CD14-positive monocyte (primary cell): Measurements from ENCODE around the gene GNRHR. TPM values are rescaled to one million over a fixed set of nuclear protein-coding genes. Genes with fewer than 3 reads are reported as not detected.

Experiments
- DNase-seq, 3 donors: peaks; one replicate each; pipeline ENCODE4 v3.0.0-alpha.2; 2011 to 2022
- H2AFZ ChIP-seq: 2 replicates; pipeline ENCODE4 v1.6.0; 2012; ENCODE audit warnings: mild to moderate bottlenecking, low read depth, low read length, inconsistent platforms; ENCODE audit not compliant: insufficient read depth, poor library complexity, severe bottlenecking
- H3K27ac ChIP-seq, 2 donors: 1 replicate in 1 of 2; 2 replicates in 1 of 2; pipeline ENCODE4 v1.5.1; 2012 to 2013; ENCODE audit warnings: low read length in 2 of 2, control low read depth in 1 of 2, inconsistent platforms in 1 of 2, low read depth in 1 of 2, mild to moderate bottlenecking in 1 of 2
- H3K27me3 ChIP-seq, 2 donors: one replicate each; pipeline versions ENCODE4 v1.6.0 to v1.6.1; 2011 to 2013; ENCODE audit warnings: low read length in 2 of 2; ENCODE audit not compliant: control insufficient read depth in 2 of 2, insufficient read depth in 2 of 2
- H3K36me3 ChIP-seq, 2 donors: replicated peaks in 1 of 2; 1 replicate in 1 of 2; 2 replicates in 1 of 2; pipeline versions ENCODE4 v1.5.1 to v1.6.1; 2012 to 2013; ENCODE audit warnings: low read length in 2 of 2, control low read depth in 1 of 2, inconsistent platforms in 1 of 2, mild to moderate bottlenecking in 1 of 2; ENCODE audit not compliant: insufficient read depth in 2 of 2, control insufficient read depth in 1 of 2
- H3K4me1 ChIP-seq, 2 donors: 1 replicate in 1 of 2; 2 replicates in 1 of 2; pipeline versions ENCODE4 v1.5.1 to v1.6.1; 2012 to 2013; ENCODE audit warnings: low read length in 2 of 2, control low read depth in 1 of 2, inconsistent platforms in 1 of 2, mild to moderate bottlenecking in 1 of 2, moderate library complexity in 1 of 2; ENCODE audit not compliant: insufficient read depth in 2 of 2, control insufficient read depth in 1 of 2
- H3K4me2 ChIP-seq: replicated peaks from 2 replicates; pipeline ENCODE3; 2012; ENCODE audit warnings: low read length, moderate library complexity, mild to moderate bottlenecking; ENCODE audit not compliant: poor library complexity, severe bottlenecking; ENCODE audit errors: extremely low read depth
- H3K4me3 ChIP-seq, 3 experiments: fragments of 200-600 bp in 1 of 3; sonication (generic) in 1 of 3; replicated peaks in 1 of 3; 1 replicate in 2 of 3; 2 replicates in 1 of 3; pipeline ENCODE4 v1.5.1; 2011 to 2013; ENCODE audit warnings: low read length in 3 of 3, mild to moderate bottlenecking in 3 of 3, control low read depth in 2 of 3, low read depth in 2 of 3, inconsistent platforms in 1 of 3, moderate library complexity in 1 of 3
- H3K79me2 ChIP-seq: 2 replicates; pipeline ENCODE4 v1.6.0; 2012; ENCODE audit warnings: mild to moderate bottlenecking, control low read depth, inconsistent platforms, low read length, moderate library complexity; ENCODE audit not compliant: insufficient read depth
- H3K9ac ChIP-seq: 2 replicates; pipeline ENCODE4 v1.6.0; 2017; ENCODE audit warnings: low read length, mild to moderate bottlenecking; ENCODE audit not compliant: insufficient read depth, poor library complexity, severe bottlenecking
- H3K9me3 ChIP-seq, 2 donors: replicated peaks in 1 of 2; 1 replicate in 1 of 2; 2 replicates in 1 of 2; pipeline versions ENCODE4 v1.5.1 to v1.6.1; 2012 to 2013; ENCODE audit warnings: low read length in 2 of 2, control low read depth in 1 of 2; ENCODE audit not compliant: control insufficient read depth in 1 of 2, insufficient read depth in 1 of 2
- H4K20me1 ChIP-seq: 2 replicates; pipeline ENCODE4 v1.6.0; 2012; ENCODE audit warnings: mild to moderate bottlenecking, low read length, control low read depth, moderate library complexity; ENCODE audit not compliant: insufficient read depth
- H3K27ac Mint-ChIP-seq, 7 donors: one replicate each; pipeline ENCODE4 v1.8.0; 2020; ENCODE audit warnings: mild to moderate bottlenecking in 7 of 7, mixed read lengths in 7 of 7, moderate library complexity in 6 of 7, inconsistent platforms in 2 of 7
- H3K27me3 Mint-ChIP-seq, 3 donors: one replicate each; pipeline ENCODE4 v1.8.0; 2021 to 2022; ENCODE audit warnings: low read depth in 3 of 3, mild to moderate bottlenecking in 3 of 3, mixed read lengths in 3 of 3, moderate library complexity in 3 of 3, inconsistent platforms in 1 of 3
- H3K36me3 Mint-ChIP-seq, 2 donors: one replicate each; pipeline ENCODE4 v1.8.0; 2020; ENCODE audit warnings: mixed read lengths in 2 of 2, inconsistent platforms in 1 of 2, mild to moderate bottlenecking in 1 of 2
- H3K4me1 Mint-ChIP-seq: one replicate; pipeline ENCODE4 v1.8.0; 2020; ENCODE audit warnings: mild to moderate bottlenecking, mixed read lengths
- H3K4me3 Mint-ChIP-seq, 2 donors: one replicate each; pipeline ENCODE4 v1.8.0; 2020; ENCODE audit warnings: mild to moderate bottlenecking in 2 of 2, mixed read lengths in 2 of 2, moderate library complexity in 1 of 2
- H3K9me3 Mint-ChIP-seq, 7 donors: one replicate each; pipeline ENCODE4 v1.8.0; 2020 to 2022; ENCODE audit warnings: mixed read lengths in 7 of 7, mild to moderate bottlenecking in 6 of 7, moderate library complexity in 6 of 7, inconsistent platforms in 2 of 7
- WGBS: methylation state at CpG from one replicate; pipeline ENCODE4 v1.1.5; 2013; ENCODE audit warnings: missing lambda C conversion rate; ENCODE audit not compliant: insufficient coverage; 5-methylcytosine and 5-hydroxymethylcytosine counted together
- intact Hi-C, 2 donors: fragments of 100-400 bp; cut with micrococcal nuclease; formaldehyde crosslinking; loops; one replicate each; pipeline versions ENCODE4 v1.15.0 to v1.15.1; 2023
- polyA plus RNA-seq, 3 donors: library from polyadenylated mRNA; depleted of rRNA in 1 of 3; unstranded in 2 of 3; stranded (reverse) in 1 of 3; fragments of 300-500 nt in 2 of 3; fragments of >200 nt in 1 of 3; fragmentation: Illumina TruSeq in 2 of 3; gene quantifications; 1 replicate in 2 of 3; 2 replicates in 1 of 3; pipeline ENCODE4 v1.2.3, GENCODE V29; 2012 to 2021
- TF ChIP-seq, protein P1 (sequence below): fragments of 200-600 bp; IDR thresholded peaks from one replicate; pipeline ENCODE4 v1.8.0; 2022; ENCODE audit warnings: antibody characterized with exemption, mild to moderate bottlenecking

Gene GNRHR
- polyA plus RNA-seq, 3 donors, result not detected

DNA sequence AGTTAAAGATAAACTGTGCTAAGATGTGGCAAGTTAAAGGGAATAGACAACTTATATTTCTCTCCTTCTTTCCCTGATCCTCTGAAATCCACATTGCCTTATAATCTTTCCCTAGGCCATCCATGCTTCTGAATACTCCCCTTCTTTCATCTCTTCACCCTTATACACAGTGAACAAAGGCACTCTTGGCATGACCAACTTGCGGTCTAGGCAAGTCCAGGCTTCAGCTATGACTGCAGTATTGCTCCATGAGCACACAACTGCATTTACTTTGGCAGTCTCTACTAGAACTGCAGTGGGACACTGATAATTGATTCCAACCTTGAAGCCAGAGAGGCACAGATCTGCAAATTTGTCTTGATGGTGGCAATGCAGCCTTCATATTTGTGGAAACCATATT lies 29.1 kb downstream of the GNRHR start:
- WGBS, result 88% methylated on average over 1 of the region's 1 CpG
- intact Hi-C loops, result no loop called here
- Mint-ChIP-seq H3K27me3 (no peaks in the 10 kb centered on the region), H3K27ac (no peak overlapping the region), H3K4me3 (no peak overlapping the region), H3K36me3 (peaks cover 4 to 5% of the 10 kb centered on the region in 2 donors), H3K9me3 (peaks cover under 1 to 12% (median 5%) of the 10 kb centered on the region in 7 donors), H3K4me1 (peaks cover 9% of the 10 kb centered on the region)
- no peak for DNase-seq
- Histone ChIP-seq H3K36me3 (no peaks in the 10 kb centered on the region), H3K4me2 (no peak overlapping the region), H3K9me3 (no peaks in the 10 kb centered on the region), H3K27ac (no peak overlapping the region), H3K9ac (no peak overlapping the region), H3K79me2 (no peaks in the 10 kb centered on the region), H2AFZ (no peak overlapping the region), H4K20me1 (no peaks in the 10 kb centered on the region), H3K4me3 (no peak overlapping the region), H3K27me3 (no peaks in the 10 kb centered on the region), H3K4me1 (no peaks in the 10 kb centered on the region)
- TF ChIP-seq, protein P1, sequence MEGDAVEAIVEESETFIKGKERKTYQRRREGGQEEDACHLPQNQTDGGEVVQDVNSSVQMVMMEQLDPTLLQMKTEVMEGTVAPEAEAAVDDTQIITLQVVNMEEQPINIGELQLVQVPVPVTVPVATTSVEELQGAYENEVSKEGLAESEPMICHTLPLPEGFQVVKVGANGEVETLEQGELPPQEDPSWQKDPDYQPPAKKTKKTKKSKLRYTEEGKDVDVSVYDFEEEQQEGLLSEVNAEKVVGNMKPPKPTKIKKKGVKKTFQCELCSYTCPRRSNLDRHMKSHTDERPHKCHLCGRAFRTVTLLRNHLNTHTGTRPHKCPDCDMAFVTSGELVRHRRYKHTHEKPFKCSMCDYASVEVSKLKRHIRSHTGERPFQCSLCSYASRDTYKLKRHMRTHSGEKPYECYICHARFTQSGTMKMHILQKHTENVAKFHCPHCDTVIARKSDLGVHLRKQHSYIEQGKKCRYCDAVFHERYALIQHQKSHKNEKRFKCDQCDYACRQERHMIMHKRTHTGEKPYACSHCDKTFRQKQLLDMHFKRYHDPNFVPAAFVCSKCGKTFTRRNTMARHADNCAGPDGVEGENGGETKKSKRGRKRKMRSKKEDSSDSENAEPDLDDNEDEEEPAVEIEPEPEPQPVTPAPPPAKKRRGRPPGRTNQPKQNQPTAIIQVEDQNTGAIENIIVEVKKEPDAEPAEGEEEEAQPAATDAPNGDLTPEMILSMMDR, result no peak

DNA sequence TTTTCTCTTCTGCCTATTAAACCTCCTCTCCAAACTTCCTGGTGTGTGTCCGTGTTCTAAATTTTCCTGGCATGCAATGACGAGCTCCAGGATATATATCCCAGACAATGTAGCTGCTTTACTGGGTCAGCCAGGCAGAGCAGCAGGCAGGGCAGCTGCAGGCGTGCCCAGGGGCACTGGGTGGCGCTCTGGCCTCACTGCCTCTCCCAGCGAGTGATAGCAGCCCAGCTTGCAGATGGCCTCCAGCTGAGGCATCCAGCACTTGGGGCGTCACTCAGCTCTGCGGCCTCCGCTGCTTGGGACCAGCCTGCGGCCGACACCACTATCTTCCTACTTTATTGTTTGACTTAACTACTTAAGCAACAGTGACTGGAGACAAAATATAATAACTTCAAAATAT lies 30.2 kb downstream of the GNRHR start:
- H3K27me3 Mint-ChIP-seq, result no peaks in the 10 kb centered on the region
- peaks cover 2 to 5% of the 10 kb centered on the region in 2 donors for H3K36me3 Mint-ChIP-seq
- H3K36me3 ChIP-seq, result no peaks in the 10 kb centered on the region
- H3K27ac Mint-ChIP-seq, result no peak overlapping the region
- H4K20me1 ChIP-seq, result no peaks in the 10 kb centered on the region
- no peak overlapping the region for H3K4me3 Mint-ChIP-seq
- intact Hi-C loops, result no loop called here
- H3K4me3 ChIP-seq, result no peak overlapping the region
- 96% methylated on average over 8 of the region's 10 CpGs for WGBS
- DNase-seq, result no peak
- no peak overlapping the region for H2AFZ ChIP-seq
- H3K9me3 ChIP-seq, result no peaks in the 10 kb centered on the region
- H3K79me2 ChIP-seq, result no peaks in the 10 kb centered on the region
- H3K4me1 ChIP-seq, result no peaks in the 10 kb centered on the region
- no peak overlapping the region for H3K27ac ChIP-seq
- no peak overlapping the region for H3K4me2 ChIP-seq
- peaks cover 0 to 12% (median 4%) of the 10 kb centered on the region in 7 donors for H3K9me3 Mint-ChIP-seq
- TF ChIP-seq, protein P1, result no peak
- H3K9ac ChIP-seq, result no peak overlapping the region
- H3K4me1 Mint-ChIP-seq, result peaks cover 9% of the 10 kb centered on the region
- H3K27me3 ChIP-seq, result no peaks in the 10 kb centered on the region
